Measurements from ENCODE around the gene CCDC170.

The CCDC170 gene

DNA sequence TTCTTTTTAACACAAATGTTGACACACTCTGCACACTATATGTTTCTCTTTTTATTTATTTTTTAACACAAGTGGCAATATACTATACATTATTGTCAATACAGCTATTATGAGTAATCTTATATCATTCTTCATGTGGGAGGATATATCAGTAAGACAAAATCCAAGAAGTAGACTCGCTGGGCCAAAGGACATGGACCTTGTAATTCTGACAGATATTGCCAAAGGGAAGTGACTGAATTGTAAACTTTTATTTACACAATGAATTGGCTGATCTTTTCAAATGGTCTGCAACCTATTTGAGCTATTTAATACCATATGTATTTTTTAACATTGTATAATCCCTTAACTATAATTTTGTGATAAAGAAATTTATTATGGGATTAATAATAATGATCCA lies 56.0 kb downstream of the CCDC170 start:
- no peak for FAIRE-seq

DNA sequence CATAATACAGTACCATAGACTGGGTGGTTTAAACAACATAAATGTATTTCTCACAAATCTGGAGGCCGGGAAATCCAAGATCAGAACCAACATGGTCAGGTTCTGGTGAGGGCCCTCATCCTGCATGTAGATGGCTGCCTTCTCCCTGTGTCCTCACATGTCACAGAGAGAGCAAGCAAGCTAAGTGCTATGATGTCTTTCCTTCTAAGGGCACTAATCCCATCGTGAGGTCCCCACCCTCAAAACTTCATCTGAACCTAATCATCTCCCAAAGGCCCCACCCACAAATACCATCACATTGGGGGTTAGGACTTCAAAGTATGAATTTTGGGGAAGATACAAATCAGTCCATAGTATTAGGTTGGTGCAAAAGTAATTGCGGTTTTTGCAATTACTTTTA lies 56.8 kb downstream of the CCDC170 start:
- no peak for FAIRE-seq

DNA sequence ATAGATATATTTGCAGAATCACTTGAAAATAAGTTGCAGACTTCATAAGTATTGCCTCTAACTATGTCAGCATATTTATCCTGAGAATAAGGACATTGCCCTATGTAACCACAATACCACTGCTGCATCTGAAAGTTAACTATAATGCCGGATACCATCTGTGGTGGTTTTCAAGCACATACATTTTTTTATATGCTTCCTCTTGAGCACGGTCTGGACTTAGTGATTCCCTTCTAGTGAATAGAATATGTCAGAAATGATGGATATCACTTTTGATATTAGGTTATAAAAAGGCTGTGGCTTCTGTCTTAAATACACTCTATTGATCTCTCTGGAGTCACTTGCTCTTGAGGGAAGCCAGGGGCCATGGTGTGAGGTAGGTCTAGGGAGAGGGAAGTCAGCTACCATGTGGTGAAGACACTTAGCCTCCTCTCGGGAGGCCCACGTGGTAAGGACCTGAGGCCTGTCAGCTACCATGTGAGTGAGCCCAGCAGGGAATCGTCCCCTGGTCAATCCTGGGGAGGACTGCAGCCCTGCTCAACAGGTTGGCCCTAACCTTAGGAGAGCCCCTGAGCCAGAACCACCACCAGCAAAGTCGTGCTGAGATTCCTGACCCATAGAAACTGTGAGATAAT lies 57.5 kb downstream of the CCDC170 start:
- FAIRE-seq = no peak

DNA sequence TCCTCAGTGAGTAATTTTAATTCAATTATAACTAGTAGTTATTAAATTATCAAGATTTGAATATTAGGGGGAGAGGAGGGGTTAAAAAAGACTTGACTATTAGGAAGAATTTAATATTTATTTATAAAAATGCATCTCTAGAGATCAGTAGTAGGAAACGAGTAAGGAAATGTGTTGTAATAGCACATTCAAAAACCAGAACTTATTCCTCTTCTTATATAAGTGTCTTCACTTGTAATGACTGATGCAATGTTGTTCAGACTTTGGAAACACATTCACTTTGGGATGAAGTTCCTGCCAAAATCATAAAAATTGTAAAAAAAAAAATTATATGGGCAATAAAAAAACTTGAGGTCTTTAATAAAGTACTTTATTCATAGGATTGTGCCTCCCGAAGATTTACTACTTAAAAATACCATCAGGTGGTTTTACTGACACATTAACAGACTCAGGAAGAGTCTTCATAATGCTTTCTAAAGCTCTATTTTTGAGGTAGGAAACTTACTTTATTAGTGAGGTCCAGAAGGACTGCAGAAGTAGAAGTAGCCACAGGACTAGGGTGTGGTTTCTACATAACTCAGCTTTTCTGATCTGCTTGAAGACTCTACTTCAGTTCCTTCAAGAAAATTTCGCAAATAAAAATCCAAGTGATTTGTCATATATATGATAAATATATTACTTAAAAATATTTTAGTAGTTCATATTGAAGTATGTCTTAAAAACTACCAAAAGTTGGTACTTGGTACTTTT lies 59.8 kb downstream of the CCDC170 start:
- no peak for FAIRE-seq

DNA sequence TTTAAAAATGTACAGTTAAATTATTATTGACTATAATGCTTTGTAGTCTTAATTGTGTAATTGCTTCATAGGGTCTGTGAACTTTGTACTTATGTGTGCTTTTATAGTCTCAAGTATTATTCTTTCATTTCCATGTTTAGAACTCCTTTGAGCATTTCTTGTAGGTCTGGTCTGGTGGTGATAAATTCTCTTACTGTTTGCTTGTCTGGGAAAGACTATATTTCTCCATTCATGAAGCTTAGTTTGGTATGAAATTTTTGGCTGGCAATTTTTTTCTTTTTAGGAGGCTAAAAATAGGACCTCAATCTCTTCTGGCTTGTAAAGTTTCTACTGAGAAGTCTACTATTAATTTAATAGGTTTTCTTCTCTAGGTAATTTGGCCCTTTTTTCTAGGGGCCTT lies 67.4 kb downstream of the CCDC170 start:
- no peak for FAIRE-seq

DNA sequence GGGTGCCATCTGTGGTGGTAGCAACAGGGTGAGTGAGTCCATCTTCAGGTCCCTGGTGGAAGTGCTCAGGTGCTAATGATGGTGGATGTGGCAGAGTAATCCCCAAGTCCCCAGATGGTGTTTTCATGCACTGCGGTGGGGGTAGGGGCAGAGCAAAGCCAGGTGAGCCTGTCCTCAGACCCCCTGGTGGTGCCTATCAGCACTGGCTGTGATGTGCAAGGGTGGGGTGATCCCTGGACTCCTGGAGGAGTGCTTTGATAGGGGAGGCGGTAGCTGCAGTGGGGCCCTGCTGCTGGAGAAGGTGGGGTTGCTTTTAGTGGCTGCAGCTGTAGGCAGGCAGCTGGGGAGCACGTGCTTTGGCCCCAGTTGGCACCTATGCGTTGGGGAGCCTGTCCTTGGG lies 70.8 kb downstream of the CCDC170 start:
- FAIRE-seq = no peak

DNA sequence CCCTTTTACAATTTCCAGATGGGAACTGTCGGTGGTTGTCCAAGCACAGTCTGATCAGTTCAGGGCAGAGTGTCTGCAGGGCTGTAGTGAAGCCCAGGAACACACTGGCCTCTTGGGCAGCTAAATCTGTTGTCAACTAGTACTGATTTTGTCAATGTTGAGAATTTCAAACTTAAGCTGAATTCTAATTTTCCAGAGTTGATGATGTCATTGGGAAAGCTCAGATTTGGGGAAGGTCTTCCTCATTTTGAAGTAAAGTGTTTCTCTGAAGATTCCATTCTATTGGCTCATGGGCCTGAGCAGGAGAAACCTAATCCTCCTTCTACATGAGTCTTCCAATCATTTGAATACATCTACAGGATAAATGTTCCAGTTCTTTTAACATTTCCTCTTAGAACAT lies 72.1 kb downstream of the CCDC170 start:
- no peak for FAIRE-seq

DNA sequence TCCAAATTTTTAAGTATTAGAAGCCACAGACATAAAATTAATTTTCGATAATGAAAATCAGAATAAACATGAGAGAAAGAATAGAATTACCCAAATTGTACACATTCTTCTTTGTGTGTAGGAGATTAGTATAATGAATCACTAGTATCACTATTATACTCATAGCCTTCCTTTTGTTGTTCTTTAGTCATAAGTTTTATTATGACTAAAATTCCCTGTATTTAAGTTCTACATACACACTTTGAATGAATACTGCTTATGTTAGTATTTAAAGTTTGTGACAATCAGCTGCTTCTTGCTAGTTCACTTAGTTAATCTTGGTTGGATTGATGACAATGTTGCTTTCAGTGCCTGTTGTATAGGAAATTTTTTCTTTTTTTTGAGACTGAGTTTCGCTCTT lies 72.7 kb downstream of the CCDC170 start:
- FAIRE-seq = no peak

DNA sequence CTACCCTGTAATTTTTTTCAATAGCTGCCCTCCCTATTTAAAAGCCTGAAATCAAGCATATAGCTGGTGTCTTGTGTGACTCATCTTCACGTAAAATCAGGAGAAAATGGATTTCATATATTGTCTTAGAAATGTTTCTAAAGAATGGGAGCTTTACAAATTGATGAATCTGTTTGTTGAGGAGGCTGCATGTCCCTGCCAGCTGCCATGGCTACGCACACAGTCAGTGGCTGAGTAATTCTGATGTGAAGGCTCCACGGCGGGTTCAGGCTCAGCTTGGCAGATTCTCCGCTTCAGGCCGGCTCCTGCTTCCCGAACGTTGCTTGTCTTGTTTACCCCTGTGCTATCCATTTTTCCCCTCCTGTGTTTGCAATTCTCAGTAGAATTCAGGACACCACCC lies 82.8 kb downstream of the CCDC170 start:
- FAIRE-seq = no peak

DNA sequence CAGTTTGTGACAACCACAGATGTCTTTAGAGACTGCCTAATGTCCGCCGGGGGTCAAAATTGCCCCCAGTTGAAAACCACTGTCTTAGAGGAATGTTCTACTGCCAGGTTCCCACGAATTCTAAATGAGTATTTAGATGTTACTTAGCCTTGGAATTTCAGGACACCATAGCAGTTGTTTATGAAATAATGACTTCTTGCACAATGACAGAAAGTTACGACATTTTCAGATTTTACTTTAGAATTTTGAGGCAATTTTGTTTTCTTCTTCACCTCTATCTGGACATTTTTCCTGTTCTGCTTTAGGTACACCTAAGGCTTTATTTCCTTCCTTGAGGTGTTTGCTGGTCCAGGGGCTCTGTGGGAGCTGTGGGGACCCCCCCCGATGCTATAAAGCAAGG lies 83.4 kb downstream of the CCDC170 start:
- FAIRE-seq = no peak

DNA sequence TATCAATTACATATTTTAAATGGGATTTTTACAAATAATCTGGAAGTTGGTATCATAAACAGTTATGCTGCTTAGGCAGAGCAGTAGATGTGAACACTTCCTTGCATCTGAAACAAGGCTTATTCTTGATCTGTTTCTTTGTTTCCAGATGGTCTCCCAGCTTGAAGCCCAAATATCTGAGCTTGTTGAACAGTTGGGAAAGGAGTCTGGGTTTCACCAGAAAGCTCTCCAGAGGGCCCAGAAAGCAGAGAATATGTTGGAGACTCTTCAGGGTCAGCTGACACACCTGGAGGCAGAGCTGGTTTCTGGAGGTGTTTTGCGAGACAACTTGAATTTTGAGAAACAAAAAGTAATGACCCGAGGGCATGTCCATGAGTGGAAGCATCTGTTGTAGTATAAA lies 91.9 kb downstream of the CCDC170 start:
- no peak for FAIRE-seq

DNA sequence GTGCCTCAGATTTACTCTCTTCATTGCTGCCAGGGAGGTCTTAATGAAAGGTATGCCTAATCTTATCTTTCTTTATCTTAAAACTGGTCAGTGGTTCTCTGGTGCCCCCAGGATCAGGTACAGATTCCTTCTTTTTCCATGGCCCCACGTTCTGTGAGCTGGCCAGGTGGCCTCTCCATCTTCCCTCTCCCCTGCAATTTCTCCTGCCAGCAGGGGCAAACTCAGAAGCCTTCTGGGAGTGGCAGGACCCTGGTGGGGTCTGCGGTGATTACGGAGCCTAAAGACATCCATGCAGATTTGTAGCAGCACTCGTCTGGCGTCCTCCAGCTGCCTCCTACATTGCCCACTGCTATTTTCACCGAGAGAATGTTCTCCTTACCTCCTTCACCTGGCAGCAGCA lies 95.8 kb downstream of the CCDC170 start:
- FAIRE-seq = no peak

DNA sequence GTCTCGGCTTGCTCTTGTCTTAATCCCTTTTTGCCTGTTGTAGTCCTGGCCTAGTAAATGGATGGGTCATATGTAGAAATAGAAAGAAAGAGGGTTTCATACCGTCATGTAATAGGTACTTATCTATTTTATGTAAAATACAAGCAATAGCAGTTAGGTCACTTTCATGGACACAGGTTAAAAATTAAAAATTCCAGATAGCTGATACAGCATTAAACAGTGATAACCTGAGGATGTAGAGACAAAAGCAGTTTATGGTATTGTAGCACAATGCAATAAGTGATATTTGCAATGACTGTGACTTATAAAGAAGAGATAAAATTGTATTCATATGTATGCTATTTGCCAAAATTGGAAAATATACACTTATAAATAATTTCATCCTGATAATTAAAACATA lies 96.9 kb downstream of the CCDC170 start:
- FAIRE-seq = no peak

DNA sequence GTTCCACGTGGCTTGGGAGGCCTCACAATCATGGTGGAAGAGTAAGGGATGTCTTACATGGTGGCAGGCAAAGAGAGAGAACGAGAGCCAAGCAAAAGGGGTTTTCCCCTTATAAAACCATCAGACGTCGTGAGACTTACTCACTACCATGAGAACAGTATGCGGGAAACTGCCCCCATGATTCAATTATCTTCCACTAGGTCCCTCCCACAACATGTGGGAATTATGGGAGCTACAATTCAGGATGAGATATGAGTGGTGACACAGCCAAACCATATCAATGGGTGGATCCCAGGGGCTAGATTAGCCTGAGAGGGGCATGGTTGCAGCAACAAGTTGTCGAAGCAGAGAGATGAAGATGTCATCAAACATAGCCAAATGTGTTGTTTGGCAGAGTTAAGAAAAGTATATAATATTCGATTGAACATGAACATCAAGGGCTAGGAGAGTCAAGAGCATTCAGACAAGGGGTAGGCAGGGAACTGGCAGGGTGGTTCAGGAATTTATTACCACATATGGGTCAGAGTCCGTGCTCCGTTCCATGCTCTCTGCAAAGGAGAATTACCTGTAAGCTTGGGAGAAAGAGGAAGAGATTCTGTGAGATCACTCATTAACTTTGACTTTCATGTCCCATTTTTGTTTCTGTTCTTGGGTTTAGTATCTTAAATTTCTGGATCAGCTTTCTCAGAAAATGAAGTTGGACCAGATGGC lies 98.8 kb downstream of the CCDC170 start:
- FAIRE-seq = no peak

DNA sequence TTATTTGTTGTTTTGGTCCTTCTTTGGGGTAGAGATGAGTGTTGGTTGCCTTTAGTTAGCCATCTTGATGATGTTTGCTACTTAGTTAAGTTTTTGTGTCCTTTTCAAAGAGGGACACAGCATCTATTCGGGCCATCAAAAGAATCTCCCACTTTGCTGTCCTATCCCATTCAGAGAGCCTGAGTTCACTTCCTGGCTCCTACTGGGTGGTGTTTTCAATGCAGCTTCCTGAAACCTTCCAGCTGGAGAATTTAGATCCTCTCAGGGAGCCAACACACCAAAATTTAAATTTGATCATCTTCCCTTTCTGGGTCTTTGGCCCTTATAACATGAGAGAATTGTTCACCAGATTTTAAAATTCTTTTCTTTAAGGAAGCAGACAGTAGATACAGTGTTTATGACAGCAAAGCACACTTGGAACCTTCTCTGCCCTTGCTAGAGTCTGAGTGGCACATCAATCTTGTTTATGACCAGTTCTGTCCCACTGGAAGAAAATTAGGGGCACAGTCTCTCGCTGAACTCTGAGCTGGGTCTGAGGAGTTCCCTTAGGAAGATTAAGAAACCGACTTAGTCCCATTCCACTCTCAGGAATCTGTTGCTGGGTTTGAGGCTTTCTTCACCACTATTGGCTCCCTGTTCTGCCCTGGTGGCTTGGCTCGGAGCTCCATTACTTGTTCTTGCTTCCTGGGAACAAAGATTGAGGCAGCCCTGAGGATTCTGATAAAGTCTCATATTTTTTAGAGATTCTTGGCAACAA lies 115.5 kb downstream of the CCDC170 start:
- FAIRE-seq = no peak

DNA sequence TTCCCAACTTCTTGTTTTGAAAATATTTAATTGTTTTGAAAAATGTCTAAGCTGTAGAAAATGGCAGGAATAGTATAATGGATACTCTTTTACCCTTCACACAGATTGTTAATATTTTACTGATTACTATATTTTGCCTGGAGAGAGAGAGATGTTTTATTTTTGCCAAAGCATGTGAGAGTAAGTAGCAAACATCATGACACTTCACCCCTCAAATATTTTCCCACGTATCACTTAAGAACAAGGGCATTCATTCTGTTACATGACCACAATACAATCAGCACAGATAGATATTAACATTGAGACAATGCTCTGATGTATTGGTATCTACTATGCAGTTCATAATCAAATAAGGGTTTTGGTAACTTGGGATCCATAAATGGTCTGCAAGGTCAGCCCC lies 116.5 kb downstream of the CCDC170 start:
- no peak for FAIRE-seq

DNA sequence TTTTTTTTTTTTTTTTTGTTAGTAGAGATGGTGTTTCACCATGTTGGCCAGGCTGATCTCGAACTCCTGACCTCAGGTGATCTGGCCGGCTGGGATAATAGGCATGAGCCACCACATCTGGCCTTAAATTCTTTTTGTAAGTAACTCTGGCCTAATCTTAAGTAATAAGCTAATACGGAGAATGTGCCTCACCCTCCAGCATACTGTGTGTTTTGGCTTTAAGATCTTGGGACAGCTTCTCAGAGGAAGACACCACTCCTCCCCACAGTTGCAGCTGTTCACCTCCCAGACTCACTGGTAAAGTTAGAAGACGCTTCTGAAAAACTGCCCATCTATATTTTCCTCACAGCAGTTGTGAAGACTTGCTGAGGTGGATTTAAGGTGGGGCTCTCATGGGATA lies 120.8 kb downstream of the CCDC170 start:
- no peak for FAIRE-seq

DNA sequence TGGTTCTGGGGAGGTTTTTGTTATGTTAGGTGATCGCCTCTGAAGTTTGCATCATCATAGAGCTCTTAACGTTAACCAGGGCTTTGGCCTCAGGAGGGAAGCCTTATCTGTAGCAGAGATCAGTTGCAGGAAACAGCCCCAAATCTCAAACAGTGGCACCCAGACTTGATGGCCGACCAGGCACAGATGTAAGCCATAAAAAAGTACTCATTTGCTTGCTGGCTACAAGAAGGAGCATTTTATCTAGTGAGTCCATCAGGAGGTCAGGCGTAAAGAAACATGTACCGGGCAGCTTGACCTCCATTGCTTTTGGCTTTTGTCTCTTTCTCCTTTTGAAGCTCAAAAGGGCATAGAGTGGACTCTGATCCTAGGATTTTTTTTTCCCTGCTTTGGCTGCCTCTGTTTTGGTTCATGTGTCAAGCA lies 122.3 kb downstream of the CCDC170 start:
- FAIRE-seq = no peak

DNA sequence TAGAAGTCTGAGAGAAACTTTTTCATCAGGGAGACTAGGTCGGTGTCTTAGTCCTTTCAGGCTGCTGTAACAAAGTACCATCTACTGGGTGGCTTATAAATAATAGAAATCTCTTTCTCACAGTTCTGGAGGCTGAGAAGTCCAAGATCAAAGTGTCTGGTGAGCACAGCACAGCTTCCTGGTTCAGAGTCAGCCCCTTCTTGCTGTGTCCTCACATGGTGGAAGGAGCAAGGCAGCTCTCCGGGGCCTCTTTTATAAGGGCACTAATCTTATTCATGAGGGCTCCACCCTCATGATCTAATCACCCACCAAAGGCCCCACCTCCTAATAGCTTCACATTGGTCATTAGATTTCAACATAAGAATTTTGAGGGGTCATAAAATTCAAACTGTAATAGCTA lies 122.8 kb downstream of the CCDC170 start:
- FAIRE-seq = no peak

DNA sequence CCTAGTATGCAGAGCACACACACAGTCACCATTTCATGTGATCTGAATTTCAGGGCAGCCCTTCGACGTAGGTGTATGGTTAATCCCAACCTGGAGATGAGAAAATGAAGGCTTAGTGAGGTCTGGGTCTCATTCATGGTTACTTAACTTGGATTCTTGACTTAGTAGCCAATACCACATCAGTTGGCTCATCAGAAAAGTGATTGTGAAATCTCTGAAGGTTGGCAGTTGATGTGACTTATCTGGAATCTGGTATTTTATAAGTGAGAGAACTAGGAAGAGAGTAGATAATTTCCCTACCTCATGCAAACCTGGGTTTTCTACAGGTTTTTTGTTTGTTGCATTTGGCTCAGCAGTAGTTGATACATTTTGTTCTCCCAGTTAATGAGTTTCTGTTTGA lies 123.7 kb downstream of the CCDC170 start:
- FAIRE-seq = no peak

DNA sequence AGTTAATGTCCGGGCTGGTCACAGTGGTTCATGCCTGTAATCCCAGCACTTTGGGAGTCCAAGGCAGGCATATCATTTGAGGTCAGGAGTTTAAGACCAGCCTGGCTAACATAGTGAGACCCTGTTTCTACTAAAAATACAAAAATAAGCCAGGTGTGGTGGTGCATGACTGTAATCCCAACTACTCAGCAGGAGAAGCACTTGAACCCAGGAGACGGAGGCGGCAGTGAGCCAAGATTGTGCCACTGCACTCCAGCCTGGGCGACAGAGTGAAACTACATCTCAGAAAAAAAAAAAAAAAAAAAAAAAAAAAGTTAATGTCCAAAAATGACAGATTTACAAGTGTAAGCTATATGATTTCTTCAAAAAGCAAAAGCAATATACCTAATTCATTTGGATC lies 124.9 kb downstream of the CCDC170 start:
- FAIRE-seq = no peak

DNA sequence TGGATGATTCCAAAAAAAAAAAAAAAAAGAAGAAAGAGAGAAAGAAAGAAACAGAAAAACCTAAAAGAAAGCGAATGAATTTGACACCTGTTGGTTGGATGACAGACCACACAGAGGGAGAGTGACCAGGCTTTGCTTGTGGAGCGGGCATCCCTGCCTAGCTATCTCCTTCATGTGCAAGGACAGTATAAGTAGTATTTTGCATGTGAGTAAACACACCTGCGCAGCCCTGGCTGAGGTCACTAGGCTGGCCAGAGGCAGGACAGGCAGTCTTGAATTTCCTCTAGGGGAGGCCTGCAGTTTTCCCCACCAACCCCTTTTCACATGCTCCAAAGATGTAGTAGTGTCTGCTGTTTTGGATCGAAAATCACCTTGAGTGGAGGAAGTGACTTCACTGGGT lies 126.4 kb downstream of the CCDC170 start:
- FAIRE-seq = no peak

DNA sequence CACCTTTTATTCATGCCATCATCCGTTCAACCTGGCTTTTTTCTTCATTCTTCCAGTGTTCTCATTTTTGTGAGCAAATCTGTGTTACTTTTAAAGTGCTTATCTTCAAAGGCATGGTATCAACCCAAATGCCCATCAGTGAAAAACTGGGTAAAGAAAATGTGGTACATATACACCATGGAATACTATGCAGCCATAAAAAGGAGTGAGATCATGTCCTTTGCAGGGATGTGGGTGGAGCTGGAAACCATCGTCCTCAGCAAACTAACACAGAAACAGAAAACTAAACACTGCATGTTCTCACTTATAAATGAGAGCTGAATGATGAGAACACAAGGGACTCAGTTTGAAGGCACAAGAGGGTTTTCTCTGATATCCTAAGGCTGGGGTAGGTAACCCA lies 130.3 kb downstream of the CCDC170 start:
- FAIRE-seq = no peak

DNA sequence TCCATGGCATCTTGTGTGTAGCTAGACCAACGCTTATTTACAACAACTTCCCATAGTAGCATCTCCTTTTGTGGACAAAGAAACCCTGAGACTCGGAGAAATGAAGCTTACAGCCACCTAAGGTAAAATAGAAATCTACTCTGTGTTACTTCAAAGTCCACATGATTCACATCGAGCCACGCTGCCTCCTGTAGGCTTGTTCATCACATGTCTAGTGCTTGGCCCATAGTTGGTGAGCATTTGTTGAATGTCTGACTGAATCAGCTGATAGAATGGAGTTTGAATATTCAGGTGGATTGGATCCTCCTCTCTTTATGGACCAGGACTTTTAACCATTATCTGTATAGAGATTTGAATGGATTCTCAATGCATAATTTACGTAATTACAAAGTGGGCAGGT lies 130.7 kb downstream of the CCDC170 start:
- FAIRE-seq = no peak

All from islet of Langerhans (tissue), 1 donor.